Thyroid gland (tissue), 4 donors: ENCODE results near the gene LAMA2.

Experiments
- CTCF ChIP-seq, 6 experiments: fragments of 200-600 bp in 3 of 6; fragments of 450-650 bp in 3 of 6; sonication (generic) in 3 of 6; IDR thresholded peaks; one replicate each; pipeline ENCODE4 v1.5.1; 2016 to 2019; ENCODE audit warnings: antibody characterized with exemption in 6 of 6, mild to moderate bottlenecking in 2 of 6, inconsistent platforms in 1 of 6, moderate library complexity in 1 of 6
- POLR2A ChIP-seq, 2 donors: fragments of 450-650 bp; IDR thresholded peaks; one replicate each; pipeline ENCODE4 v1.6.1; 2017; ENCODE audit warnings: antibody characterized with exemption in 2 of 2, mild to moderate bottlenecking in 2 of 2, moderate library complexity in 1 of 2

GRCh38 chr6:129515004-129515403 is 632.1 kb downstream of the LAMA2 start:
- TF ChIP-seq CTCF (IDR thresholded peaks at IDR 0.05) (no peak), POLR2A (IDR thresholded peaks at IDR 0.05) (no peak)
